ENCODE results near the gene CDC42BPA.

The CDC42BPA gene

GRCh38 chr1:226971765-226972164 is 346.5 kb downstream of the CDC42BPA start:
- DNase-seq (ENCODE audit: low read depth) = no peak
- H3K4me3 ChIP-seq (ENCODE audit: low read length) = no peak overlapping the region
- no peak for TF ChIP-seq CTCF (conservative IDR thresholded peaks at IDR 0.05; ENCODE audit: low read depth, low read length)

GRCh38 chr1:226967665-226968064 is 350.6 kb downstream of the CDC42BPA start:
- no peak for DNase-seq (ENCODE audit: low read depth)
- H3K4me3 ChIP-seq (ENCODE audit: low read length) = no peak overlapping the region
- no peak for TF ChIP-seq CTCF (conservative IDR thresholded peaks at IDR 0.05; ENCODE audit: low read depth, low read length)

- no peak for TF ChIP-seq CTCF (conservative IDR thresholded peaks at IDR 0.05; ENCODE audit: low read depth, low read length)
- H3K4me3 ChIP-seq (ENCODE audit: low read length) = no peak overlapping the region
- DNase-seq (ENCODE audit: low read depth) = no peak
These were observed 351.6 kb downstream of the CDC42BPA start for GRCh38 chr1:226966683-226967082.

- no peak for DNase-seq (ENCODE audit: low read depth)
- H3K4me3 ChIP-seq (ENCODE audit: low read length) = no peak overlapping the region
- TF ChIP-seq CTCF (conservative IDR thresholded peaks at IDR 0.05; ENCODE audit: low read depth, low read length) = no peak
These were observed 352.5 kb downstream of the CDC42BPA start for GRCh38 chr1:226965581-226966440.

GRCh38 chr1:226964611-226965486 is 353.4 kb downstream of the CDC42BPA start:
- no peak for DNase-seq (ENCODE audit: low read depth)
- TF ChIP-seq CTCF (conservative IDR thresholded peaks at IDR 0.05; ENCODE audit: low read depth, low read length) = no peak
- H3K4me3 ChIP-seq (ENCODE audit: low read length) = no peak overlapping the region

- no peak for DNase-seq (ENCODE audit: low read depth)
- no peak for TF ChIP-seq CTCF (conservative IDR thresholded peaks at IDR 0.05; ENCODE audit: low read depth, low read length)
- no peak overlapping the region for H3K4me3 ChIP-seq (ENCODE audit: low read length)
These were observed 354.2 kb downstream of the CDC42BPA start for GRCh38 chr1:226964068-226964425.

Data from retinal pigment epithelial cell (primary cell).